HG03108 (cell line): ENCODE data around the gene TPCN1.

Experiments
- ATAC-seq: cut with Tn5 transposase; IDR thresholded peaks from one replicate; pipeline ENCODE4 v1.9.1; 2021; ENCODE audit warnings: moderate library complexity; ENCODE audit not compliant: unreplicated experiment

The TPCN1 gene

GRCh38 chr12:113257564-113257963 lies 36.3 kb downstream of the TPCN1 start:
- no peak for ATAC-seq

GRCh38 chr12:113260127-113260526 lies 38.9 kb downstream of the TPCN1 start:
- ATAC-seq: no peak

- ATAC-seq: no peak
Measured at GRCh38 chr12:113260636-113261300, 39.5 kb downstream of the TPCN1 start.

GRCh38 chr12:113261847-113262470 lies 40.7 kb downstream of the TPCN1 start:
- no peak for ATAC-seq

GRCh38 chr12:113262710-113263109 lies 41.4 kb downstream of the TPCN1 start:
- ATAC-seq: no peak

- ATAC-seq: no peak
Measured at GRCh38 chr12:113263431-113263963, 42.2 kb downstream of the TPCN1 start.

GRCh38 chr12:113266106-113266895 lies 45.0 kb downstream of the TPCN1 start:
- ATAC-seq: no peak

GRCh38 chr12:113267621-113268020 lies 46.4 kb downstream of the TPCN1 start:
- no peak for ATAC-seq

- no peak for ATAC-seq
Measured at GRCh38 chr12:113268136-113268535, 46.9 kb downstream of the TPCN1 start.

- ATAC-seq: no peak
Measured at GRCh38 chr12:113268621-113269020, 47.4 kb downstream of the TPCN1 start.

- ATAC-seq: no peak
Measured at GRCh38 chr12:113269257-113269943, 48.1 kb downstream of the TPCN1 start.

GRCh38 chr12:113270709-113271009 lies 49.4 kb downstream of the TPCN1 start:
- ATAC-seq: no peak

- no peak for ATAC-seq
Measured at GRCh38 chr12:113271466-113271852, 50.2 kb downstream of the TPCN1 start.

GRCh38 chr12:113271853-113272561 lies 50.7 kb downstream of the TPCN1 start:
- ATAC-seq: no peak

GRCh38 chr12:113273053-113273725 lies 51.9 kb downstream of the TPCN1 start:
- ATAC-seq: no peak

GRCh38 chr12:113274848-113275247 lies 53.6 kb downstream of the TPCN1 start:
- ATAC-seq: no peak

- no peak for ATAC-seq
Measured at GRCh38 chr12:113276306-113276705, 55.0 kb downstream of the TPCN1 start.

GRCh38 chr12:113276946-113277500 lies 55.8 kb downstream of the TPCN1 start:
- no peak for ATAC-seq

GRCh38 chr12:113277511-113277910 lies 56.2 kb downstream of the TPCN1 start:
- no peak for ATAC-seq

- no peak for ATAC-seq
Measured at GRCh38 chr12:113278141-113278540, 56.9 kb downstream of the TPCN1 start.
